Body of pancreas (tissue), 4 donors: ENCODE results near the gene SCN4A.

Source experiments
- POLR2A ChIP-seq, 3 donors: fragments of 450-650 bp; IDR thresholded peaks; one replicate each; pipeline ENCODE4 v1.6.1; 2016; ENCODE audit warnings: antibody characterized with exemption in 3 of 3, mild to moderate bottlenecking in 2 of 3
- TF ChIP-seq, protein P1 (sequence below), 7 experiments: fragments of 450-650 bp in 4 of 7; fragments of 200-600 bp in 3 of 7; sonication (generic) in 3 of 7; IDR thresholded peaks; one replicate each; pipeline ENCODE4 v1.5.1; 2016 to 2019; ENCODE audit warnings: antibody characterized with exemption in 7 of 7

DNA sequence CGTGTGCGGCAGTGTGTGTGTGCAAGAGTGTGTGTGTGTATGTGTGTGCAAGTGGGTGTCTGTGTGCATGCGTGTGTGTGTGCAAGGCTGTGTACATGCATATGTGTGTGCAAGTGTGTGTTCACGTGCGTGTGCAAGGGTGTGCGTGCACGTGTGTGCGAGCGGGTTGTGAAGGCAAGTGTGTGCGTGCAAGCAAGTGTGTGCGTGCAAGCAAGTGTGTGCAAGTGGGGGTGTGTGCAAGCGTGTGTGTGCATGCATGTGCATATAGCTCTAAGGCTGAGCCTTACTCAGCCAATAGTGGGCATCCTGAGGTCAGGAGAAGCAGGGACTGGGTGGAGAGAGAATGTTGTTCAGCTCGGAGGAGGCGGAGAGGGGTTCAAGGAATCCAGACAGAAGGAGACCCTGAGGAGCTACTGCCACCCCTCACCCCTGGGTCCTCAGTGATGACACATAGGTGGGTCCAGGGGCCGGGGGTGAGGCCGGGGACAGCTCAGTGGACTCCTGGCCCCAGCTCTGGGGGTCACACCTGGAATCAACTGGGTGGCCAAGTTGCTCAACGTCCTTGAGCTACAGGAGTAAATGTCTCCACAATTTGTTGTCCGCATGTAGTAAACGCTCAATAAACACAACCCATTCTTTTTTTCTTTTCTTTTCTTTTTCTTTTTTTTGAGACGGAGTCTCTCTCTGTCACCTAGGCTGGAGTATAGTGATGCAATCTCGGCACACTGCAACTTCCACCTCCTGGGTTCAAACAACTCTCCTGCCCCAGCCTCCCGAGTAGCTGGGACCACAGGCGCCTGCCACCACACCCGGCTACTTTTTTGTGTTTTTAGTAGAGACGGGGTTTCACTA lies 27.2 kb upstream of the SCN4A start:
- TF ChIP-seq, protein P1, sequence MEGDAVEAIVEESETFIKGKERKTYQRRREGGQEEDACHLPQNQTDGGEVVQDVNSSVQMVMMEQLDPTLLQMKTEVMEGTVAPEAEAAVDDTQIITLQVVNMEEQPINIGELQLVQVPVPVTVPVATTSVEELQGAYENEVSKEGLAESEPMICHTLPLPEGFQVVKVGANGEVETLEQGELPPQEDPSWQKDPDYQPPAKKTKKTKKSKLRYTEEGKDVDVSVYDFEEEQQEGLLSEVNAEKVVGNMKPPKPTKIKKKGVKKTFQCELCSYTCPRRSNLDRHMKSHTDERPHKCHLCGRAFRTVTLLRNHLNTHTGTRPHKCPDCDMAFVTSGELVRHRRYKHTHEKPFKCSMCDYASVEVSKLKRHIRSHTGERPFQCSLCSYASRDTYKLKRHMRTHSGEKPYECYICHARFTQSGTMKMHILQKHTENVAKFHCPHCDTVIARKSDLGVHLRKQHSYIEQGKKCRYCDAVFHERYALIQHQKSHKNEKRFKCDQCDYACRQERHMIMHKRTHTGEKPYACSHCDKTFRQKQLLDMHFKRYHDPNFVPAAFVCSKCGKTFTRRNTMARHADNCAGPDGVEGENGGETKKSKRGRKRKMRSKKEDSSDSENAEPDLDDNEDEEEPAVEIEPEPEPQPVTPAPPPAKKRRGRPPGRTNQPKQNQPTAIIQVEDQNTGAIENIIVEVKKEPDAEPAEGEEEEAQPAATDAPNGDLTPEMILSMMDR (IDR thresholded peaks at IDR 0.05), result peak in 1 of 7 experiments; percentile 30
- TF ChIP-seq POLR2A (IDR thresholded peaks at IDR 0.05), result no peak
